GM12864 (cell line): ENCODE results near the gene SOX10.

Experiments used
- DNase-seq: peaks from one replicate; pipeline ENCODE4 v3.0.0-alpha.2; 2011; ENCODE audit warnings: low read depth
- H3K4me3 ChIP-seq: 2 replicates; pipeline ENCODE4 v1.5.1; 2011; ENCODE audit warnings: mild to moderate bottlenecking, low read depth, low read length, control low read depth
- CTCF ChIP-seq: IDR thresholded peaks from 2 replicates; pipeline ENCODE4 v1.5.1; 2011; ENCODE audit warnings: low read depth, mild to moderate bottlenecking, moderate library complexity, low read length, control low read depth, inconsistent platforms; ENCODE audit errors: missing control alignments

Gene SOX10

DNA sequence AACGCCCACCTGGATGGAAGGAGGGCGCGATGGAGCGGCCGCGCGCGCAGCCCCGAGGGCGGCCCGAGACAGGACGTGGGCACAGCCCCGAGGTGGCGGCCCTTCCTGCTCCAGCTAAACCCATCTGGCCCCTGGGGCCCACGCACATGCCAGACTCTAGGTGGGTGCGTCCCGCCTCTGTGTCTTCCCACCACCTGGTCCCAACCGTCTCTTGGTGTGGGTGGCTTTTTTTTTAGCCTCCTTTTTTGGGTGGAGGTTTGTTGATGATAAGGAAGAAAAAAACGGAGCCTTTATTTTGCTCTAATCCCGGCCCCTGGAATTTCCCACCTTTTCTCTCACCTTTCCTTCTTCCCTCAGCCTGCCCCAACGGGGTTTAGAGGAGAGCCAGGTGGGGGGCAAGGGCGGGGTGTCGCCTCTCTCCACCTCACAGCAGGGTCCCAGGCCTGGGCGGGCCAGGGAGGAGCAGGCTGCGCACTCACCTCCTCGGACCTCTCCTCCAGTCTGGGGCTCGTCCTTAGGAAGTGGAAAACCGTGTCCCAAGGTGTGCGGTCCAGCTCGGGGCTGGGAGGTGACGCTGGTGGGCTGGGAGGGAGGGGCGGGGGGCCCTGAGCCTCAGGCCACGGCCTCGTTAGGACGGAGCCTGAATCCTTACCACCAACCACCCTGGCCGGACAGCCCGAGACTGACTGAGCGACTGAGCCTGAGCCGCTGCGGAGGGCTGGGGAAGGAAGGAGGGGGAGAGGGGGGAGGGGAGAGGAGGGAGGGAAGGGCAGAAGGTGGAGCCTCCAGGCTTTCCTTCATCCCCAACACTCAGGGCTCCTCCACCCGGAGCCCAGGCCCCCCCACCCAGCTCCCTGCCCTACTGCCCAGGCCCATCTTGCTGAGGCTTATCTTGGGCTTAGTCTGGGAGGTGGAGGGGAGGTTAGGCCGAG, at the start of gene SOX10:
Gene SOX10, minus strand, starts transcription at position 696 of the 932 bp plus-strand sequence. CDS start 771 bp downstream, outside the sequence.
- no peak for TF ChIP-seq CTCF
- no peak within 1 kb of the TSS for H3K4me3 ChIP-seq
- DNase-seq: no peak

DNA sequence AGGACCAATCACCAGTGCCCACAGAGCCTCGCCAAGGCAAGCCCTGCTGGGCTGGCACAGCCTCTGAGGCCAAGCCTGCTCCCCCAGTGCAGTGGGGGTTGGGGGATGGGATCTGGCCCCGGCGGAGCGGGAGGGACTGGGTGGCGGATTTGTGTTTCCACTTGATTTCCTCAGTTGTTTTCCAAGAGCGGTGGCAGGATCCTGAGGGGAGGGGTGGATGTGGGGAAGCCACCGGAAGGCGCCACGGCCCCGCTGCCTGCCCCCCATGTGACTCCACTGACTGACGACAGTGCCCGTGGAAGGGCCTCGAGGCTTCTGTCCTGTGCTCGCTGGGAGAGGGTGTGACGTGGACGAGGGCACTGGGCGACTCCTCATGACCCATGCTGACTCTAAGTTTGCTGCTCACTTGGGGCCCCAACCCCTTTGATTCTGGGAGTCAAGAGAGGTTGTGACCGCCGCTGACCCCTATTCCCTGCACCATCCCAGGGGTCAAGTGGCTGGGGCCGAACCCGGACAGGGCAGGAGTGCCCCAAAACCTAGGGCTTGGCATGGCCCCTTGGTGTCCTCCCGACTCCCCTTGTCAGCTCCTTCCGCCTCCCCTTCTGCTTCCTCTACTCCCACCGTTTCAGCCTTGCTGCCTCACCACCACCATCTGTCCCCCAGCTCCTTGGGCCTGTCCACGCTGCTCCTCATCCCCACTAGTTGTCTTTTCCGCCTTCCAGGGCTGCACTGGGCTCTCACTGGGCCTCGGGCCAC, 49.3 kb upstream of the SOX10 start:
- DNase-seq: no peak
- H3K4me3 ChIP-seq: no peak overlapping the region
- TF ChIP-seq CTCF: no peak

DNA sequence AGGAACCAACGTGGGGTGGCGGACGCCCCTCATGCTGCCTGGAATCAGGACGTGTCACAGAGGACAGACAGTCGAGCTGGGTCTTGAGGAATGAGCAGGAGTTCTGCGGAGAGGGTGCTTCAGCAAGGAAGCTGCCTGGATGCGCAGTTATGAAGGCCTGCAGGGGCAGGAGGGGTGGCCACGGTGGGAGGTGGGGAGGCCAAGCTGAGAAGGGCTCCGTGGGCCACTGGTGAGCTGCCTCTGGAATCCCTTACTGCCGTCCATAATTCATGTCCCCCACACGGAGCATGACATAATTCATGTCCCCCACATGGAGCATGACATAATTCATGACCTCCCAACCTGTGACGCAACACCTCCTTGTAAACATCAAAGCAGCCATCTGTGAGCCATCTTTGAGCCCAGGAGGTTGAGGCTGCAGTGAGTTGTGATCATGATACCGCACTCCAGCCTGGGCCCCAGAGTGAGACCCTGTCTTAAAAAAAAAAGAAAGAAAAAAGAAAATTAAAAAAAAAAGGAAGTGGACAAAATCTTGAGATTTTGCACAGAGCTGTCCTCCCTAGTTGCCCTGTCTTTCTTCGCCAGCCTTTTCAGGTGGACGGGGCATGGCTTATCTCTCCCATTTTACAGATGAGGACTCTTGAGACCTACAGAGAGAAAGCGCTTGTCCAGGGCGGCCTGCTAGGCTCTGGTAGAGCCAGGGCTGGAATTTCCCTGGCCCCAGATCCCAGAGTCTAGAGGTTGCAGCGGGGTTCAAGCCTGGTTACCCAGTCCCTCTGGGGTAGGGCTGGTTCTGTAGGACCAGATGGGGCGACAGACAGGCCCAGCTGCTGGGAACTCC, 48.5 kb upstream of the SOX10 start:
- no peak for DNase-seq
- no peak for TF ChIP-seq CTCF
- H3K4me3 ChIP-seq: no peak overlapping the region

DNA sequence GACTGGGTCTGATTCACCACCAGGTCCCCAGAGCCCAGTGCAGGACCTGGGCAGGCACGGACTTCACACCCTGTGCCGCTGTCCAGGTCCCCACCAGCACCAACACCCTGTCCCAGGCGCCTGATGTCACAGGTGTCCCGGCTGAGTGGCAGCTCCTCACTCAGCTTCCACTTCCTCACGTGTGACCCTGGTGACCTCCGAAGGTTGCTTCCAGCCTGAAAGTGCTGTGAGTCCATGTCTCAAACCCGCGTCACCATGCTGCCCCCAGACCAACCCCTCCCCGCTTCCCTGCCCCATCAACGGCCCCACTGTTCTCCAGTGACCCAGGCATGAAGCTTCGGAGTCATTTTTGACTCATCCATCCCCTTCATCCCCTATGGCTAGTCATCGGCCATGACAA, 47.1 kb upstream of the SOX10 start:
- no peak overlapping the region for H3K4me3 ChIP-seq
- no peak for TF ChIP-seq CTCF
- no peak for DNase-seq

DNA sequence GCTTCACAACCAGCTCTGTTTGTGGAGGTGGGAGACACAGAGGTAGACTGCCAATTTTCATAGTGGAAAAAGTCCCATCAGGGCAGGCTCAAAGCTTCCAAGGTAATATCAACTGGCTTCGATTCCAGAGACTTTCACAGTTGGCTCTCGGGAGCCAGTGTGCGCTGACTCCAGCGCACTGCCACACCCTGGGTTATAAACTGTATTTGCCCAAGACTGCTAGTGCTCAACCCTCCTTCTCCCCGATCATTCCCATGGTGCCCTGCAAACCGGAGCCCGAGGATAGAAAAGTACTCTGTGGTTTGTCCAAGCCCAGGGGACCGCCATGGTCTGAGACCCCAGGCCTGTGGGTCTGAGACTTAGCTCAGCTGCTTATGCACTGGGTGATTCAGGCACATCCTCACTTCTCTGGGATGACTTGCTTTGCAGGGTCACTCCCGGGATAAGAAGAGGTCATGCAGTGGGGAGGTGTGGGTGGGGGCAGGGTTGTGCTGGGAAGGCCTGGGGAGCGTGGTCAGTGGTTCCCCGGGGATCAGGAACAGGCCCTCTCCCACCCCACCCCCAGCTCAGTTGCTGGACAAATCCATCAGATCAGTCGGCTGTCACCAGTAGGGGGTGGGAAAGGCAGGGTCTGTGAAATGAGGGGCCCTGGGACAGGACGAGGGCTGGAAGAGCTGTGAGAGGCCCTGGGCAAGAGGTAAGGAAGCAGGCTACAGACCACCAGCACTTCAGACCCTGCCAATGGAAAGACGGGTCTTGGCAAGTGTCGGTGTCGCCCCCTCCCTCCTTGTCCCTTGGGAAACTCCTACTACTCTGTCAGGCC, 46.2 kb upstream of the SOX10 start:
- DNase-seq: no peak
- TF ChIP-seq CTCF: no peak
- H3K4me3 ChIP-seq: no peak overlapping the region

DNA sequence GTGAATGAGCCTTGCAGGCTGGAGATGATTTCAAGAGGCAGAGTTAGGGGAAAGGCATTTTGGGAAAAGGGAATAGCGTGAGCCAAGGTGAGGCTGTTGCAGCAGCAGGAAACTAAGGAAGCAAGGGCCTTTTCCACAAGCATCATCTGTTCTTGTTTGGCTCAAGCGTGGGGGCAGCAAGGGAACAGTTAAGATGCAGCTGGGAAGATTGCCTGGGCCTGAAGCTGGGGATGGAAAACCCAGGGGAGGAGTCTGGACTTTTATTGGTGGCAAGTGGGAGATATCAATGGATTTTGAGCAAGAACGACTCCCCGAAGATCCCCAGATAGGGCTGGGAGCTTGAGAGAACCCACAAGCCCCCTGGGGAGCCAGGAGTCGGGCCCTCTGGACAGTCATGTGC, 45.5 kb upstream of the SOX10 start:
- DNase-seq: no peak
- H3K4me3 ChIP-seq: no peak overlapping the region
- no peak for TF ChIP-seq CTCF
